Hair follicular keratinocyte (primary cell): Measurements from ENCODE around the gene CCNE1. TPM values are rescaled to one million over a fixed set of nuclear protein-coding genes. Genes with fewer than 3 reads are reported as not detected.

ENCODE experiments used
- total RNA-seq: library from RNA; depleted of rRNA; stranded (reverse); fragments of >200 nt; gene quantifications from 2 replicates; pipeline ENCODE4 v1.2.3, GENCODE V29; 2015

Gene CCNE1
- 11.6 and 12.4 TPM in 2 replicates for total RNA-seq

GRCh38 chr19:29811125-29812079 is at the start of gene CCNE1:
Gene CCNE1 (plus strand): TSS chr19:29811991. CDS start chr19:29812556, 565 bp downstream.

Other genes starting within 250 kb of the CCNE1 start
- 52.5 and 70.4 TPM in 2 replicates for gene POP4, start 205.7 kb upstream of the CCNE1 start, total RNA-seq
- gene PLEKHF1, start 146.5 kb upstream of the CCNE1 start, total RNA-seq: 16.6 and 27.2 TPM in 2 replicates
- gene C19orf12, start 96.7 kb upstream of the CCNE1 start, total RNA-seq: 26.5 and 30.9 TPM in 2 replicates
- 49.1 and 55.2 TPM in 2 replicates for gene URI1, start 130.2 kb downstream of the CCNE1 start, total RNA-seq